Measurements from ENCODE around the gene ATG5.

DNA sequence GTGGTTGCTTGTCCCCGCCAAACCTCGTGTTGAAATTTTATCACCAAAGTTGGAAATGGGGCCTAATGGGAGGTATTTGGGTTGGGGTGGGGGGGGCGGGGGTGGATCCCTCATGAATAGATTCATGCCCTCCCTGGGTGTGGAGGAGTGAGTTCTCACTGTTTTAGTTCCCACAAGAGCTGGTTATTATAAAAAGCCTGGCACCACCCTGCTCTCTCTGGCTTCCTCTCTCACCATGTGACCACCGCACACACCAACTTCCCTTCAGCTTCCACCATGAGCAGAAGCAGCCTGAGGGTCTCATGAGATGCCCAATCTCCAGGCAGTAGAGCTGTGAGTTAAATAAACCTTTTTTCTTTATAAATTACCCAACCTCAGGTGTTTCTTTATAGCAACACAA is 128.1 kb downstream of the ATG5 start:
- no peak for TF ChIP-seq POLR2A (IDR thresholded peaks at IDR 0.05; ENCODE audit: low read depth, low read length)
- no peak for TF ChIP-seq POLR2AphosphoS5 (IDR thresholded peaks at IDR 0.05; ENCODE audit: low read depth, low read length)

All from GM12892 (cell line).